ENCODE data around the gene CLOCK.

- TF ChIP-seq CTCF (conservative IDR thresholded peaks at IDR 0.05), result no peak
- TF ChIP-seq EZH2 (IDR thresholded peaks at IDR 0.05; ENCODE audit: low read depth), result no peak
Observed at GRCh38 chr4:55396308-55397125, 150.2 kb downstream of the CLOCK start.
